CD4-positive, alpha-beta T cell treated with Interleukin-15 for 1 hour (primary cell): ENCODE data around the gene ZSCAN2.
"Not testable (repeated sequence)": the region's sequence is repeated elsewhere in the genome, so short reads cannot be mapped to it uniquely, and the experiment has no call there.

Experiments
- DNase-seq: peaks from one replicate; pipeline ENCODE4 v3.0.0-alpha.2; 2020

The ZSCAN2 gene

DNA sequence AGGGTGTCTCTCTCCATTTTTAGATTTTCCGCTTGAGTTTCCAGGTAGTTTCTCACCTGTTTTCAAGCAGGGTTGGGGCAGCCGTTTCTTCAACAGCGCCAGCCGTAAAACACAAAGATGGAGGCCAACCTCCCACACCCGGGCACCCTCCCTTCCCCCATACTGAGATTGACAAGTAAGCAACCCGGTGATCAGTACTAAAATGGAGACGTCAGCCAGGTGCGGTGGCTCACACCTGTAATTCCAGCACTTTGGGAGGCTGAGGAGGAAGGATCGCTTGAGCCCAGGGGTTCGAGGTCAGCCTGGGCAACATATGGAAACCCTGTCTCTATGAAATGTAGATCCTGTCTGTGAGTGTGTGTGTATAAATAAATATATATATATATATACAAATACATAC lies 903 bp upstream of the ZSCAN2 start:
- DNase-seq: no peak

DNA sequence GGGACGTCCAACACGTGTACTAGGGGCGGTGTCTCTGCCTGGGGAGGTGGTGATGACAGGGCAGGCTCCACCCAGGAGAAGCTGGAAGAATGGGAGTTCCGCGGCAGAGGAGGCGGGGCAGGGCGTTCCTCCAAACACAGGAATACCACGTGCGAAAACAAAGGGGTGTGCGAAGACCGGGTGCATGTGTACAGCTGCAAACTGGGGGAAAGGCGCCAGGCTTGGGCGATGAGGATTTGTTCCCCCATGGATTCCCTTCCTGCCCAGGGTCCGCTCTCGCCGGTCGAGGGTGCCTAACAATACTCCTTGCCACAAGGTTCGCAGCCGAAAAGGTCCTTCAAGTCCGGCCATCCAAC lies 500 bp upstream of the ZSCAN2 start:
- peak; percentile 69 for DNase-seq

GRCh38 chr15:84601555-84601838 lies 688 bp downstream of the ZSCAN2 start:
- no peak for DNase-seq

DNA sequence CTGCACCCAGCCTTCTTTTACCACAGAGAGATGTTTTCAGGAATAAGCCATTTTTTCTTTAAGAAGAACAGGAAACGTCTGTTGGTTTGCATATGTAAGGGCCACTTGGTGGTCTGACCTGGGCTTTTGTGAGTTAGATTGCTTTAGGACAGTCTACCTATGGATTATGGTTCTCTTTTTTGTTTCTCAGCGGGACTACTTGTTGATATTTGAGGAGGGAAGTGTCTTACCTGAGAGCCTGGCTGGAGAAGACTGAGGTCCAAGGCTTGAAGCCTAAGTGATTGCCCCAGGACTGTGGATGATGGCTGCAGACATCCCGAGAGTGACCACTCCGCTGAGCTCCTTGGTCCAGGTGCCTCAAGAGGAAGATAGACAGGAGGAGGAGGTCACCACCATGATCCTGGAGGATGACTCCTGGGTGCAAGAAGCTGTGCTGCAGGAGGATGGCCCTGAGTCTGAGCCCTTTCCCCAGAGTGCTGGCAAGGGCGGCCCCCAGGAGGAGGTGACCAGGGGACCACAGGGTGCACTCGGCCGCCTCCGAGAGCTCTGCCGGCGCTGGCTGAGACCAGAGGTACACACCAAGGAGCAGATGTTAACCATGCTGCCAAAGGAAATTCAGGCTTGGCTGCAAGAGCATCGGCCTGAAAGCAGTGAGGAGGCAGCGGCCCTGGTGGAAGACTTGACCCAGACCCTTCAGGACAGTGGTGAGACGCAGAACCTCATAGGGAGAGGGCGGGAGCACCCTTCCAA lies 3.0 kb downstream of the ZSCAN2 start:
- DNase-seq: no peak

- no peak for DNase-seq
Measured at GRCh38 chr15:84604826-84605553, 4.2 kb downstream of the ZSCAN2 start.

- DNase-seq: no peak
Measured at GRCh38 chr15:84605554-84605882, 4.7 kb downstream of the ZSCAN2 start.

DNA sequence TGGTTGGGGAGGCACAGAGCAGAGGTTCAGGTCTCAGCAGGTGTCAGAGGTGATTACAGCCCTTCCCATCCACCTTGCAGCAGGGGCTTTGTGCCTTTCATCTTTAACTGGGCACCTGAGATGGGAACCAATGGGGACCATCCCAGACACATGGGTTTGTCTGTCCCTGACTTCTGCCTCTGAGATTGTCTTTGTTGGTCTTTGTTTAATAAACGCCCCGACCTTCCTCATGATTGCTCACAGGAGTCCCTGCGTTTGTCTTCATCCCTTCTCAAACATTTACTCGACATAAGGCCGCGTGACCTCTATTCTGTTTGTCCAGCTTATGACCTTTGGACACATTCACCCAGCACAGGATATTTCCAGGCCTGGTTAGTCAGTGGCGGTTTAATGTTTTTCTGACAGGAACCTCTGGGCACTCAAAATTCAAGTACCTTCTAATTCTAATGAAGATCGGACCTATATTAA lies 5.9 kb downstream of the ZSCAN2 start:
- no peak for DNase-seq

DNA sequence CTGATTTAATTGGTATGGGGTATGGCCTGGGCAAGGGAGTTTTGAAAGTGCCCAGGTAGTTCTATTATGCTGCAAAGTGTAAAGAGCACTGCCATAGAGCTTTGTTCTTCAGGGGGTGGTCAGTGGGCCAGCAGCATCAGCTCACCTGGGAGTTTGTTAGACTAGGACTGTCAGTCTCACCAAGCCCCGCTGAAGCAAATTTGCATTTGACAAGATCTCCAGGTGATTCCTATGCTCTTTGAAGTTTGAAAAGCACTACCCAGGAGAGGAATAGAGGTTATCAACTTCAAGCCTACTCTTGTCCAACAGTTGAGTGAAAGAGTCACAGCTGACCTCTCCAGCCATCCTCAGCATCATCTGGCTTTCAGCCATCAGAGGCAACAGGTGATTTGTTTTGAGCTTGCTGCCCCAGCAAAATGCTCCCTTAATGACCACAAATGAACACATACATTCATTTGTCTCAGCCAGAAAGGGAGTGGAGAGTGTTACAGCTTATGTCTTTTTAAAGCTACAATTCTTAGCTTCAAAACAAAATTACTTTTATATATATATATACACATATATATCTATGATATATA lies 8.0 kb downstream of the ZSCAN2 start:
- DNase-seq: no peak

- DNase-seq: no peak
Measured at GRCh38 chr15:84609818-84610525, 9.2 kb downstream of the ZSCAN2 start.

- DNase-seq: no peak
Measured at GRCh38 chr15:84611631-84612030, 10.8 kb downstream of the ZSCAN2 start.

DNA sequence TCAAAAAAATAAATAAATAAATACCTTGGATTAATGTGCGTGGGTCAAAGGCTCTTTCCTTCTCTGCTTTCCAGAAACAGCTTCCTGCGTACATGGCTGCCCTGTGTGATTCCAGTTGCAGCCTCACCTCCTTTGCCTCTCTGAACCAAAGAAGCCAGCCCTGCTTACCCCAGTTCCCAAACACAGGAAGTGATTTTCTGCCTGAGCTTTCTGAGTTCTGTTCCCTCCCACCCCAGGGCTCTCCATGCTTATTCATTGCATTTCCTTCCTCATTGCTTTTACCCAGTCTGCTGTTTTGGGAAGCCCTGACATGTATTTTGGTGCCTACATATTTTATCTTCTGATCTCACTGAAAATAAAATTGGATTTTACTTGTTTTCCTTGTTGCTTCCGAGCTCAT lies 15.4 kb downstream of the ZSCAN2 start:
- no peak for DNase-seq

DNA sequence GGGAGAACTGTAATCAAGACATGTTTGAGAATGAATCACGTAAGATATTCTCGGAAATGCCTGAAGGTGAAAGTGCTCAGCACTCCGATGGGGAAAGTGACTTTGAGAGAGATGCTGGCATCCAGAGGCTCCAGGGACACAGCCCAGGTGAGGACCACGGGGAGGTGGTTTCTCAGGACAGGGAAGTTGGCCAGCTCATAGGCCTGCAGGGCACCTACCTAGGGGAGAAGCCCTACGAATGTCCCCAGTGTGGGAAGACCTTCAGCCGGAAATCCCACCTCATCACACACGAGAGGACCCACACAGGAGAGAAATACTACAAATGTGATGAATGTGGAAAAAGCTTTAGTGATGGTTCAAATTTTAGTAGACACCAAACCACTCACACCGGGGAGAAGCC lies 19.8 kb downstream of the ZSCAN2 start:
- no peak for DNase-seq

DNA sequence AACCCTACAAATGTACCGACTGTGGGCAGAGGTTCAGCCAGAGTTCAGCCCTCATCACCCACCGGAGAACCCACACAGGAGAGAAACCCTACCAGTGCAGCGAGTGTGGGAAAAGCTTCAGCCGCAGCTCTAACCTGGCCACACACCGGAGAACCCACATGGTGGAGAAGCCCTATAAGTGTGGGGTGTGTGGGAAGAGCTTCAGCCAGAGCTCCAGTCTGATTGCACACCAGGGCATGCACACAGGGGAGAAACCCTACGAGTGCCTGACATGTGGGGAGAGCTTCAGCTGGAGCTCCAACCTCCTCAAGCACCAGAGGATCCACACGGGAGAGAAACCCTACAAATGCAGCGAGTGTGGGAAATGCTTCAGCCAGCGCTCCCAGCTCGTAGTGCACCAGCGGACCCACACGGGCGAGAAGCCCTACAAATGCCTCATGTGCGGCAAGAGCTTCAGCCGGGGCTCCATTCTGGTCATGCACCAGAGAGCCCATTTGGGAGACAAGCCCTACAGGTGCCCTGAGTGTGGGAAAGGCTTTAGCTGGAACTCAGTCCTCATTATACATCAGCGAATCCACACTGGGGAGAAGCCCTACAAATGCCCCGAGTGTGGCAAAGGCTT lies 20.7 kb downstream of the ZSCAN2 start:
- DNase-seq: no peak

DNA sequence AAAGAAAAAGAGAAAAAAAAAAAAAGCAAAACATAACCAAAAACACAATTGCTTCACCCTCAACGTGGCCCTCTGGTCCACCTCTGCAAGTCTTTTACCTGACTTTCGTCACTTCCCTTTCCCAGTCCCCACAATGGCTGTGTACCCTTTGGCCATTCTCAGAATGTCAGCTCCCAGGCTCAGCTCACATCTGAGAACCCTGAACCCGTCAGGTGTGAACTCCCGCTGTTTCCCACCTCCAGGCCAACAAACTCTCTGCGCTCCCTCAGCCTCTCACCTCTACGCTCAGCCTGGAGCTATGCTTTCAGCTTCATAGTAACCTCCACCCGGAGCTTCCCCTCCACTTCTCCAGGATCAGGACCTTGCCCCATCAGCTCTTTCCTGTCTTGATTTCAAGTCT lies 23.6 kb downstream of the ZSCAN2 start:
- no peak for DNase-seq

- DNase-seq: no peak
Measured at GRCh38 chr15:84625123-84625522, 24.3 kb downstream of the ZSCAN2 start.

GRCh38 chr15:84629033-84629432 lies 28.2 kb downstream of the ZSCAN2 start:
- DNase-seq: no peak

DNA sequence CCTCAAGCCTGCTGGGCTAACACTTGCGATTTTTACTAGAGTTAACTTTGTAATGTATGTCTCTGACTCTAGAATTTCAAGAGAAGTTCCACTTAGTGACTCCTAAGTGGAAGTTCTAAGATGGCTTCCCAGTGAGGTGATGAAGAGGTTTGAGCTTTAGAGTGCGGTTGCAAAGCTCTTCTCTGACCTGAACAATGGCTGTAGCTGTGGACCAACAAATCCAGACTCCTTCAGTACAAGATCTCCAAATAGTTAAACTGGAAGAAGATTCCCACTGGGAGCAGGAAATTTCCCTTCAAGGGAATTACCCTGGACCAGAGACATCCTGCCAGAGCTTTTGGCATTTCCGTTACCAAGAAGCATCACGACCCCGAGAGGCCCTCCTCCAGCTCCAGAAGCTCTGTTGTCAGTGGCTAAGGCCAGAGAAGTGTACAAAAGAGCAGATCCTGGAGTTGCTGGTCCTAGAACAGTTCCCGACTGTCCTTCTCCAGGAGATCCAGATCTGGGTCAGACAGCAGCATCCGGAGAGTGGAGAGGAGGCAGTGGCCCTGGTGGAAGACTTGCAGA lies 31.0 kb downstream of the ZSCAN2 start:
- DNase-seq: no peak

GRCh38 chr15:84633311-84634227 lies 32.8 kb downstream of the ZSCAN2 start:
- peak; percentile 64 for DNase-seq

DNA sequence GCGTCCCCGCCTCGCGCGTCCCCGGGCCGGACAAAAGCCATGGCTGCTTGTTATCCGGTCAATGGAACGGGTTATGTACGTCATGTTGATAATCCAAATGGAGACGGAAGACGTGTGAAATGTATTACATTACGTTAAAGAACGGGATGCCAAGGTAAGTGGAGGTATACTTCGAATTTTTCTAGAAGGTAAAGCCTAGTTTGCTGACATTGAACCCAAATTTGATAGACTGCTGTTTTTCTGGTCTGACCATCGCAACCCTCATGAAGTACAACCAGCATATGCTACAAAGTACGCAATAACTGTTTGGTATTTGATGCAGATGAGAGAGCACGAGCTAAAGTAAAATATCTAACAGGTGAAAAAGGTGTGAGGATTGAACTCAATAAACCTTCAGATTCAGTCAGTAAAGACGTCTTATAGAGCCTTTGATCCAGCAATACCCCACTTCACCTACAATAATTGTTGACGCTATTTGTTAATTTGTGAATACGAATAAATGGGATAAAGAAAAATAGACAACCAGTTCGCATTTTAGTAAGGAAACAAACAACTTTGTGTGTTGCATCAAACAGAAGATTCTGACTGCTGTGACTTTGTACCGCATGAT lies 33.5 kb downstream of the ZSCAN2 start:
- no peak for DNase-seq

GRCh38 chr15:84638103-84638502 lies 37.3 kb downstream of the ZSCAN2 start:
- no peak for DNase-seq

DNA sequence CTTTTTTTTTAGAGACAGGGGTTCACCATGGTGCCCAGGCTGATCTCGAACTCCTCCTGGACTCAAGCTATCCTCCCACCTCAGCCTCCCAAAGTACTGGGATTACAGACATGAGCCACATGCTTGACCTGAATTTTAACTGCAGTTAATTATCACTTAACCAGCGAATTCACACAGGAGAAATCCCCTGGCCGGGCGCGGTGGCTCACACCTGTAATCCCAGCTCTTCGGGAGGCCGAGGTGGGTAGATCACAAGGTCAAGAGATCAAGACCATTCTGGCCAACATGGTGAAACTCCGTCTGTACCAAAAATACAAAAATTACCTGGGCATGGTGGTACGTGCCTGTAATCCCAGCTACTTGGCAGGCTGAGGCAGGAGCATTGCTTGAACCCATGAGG lies 41.1 kb downstream of the ZSCAN2 start:
- DNase-seq: not testable (repeated sequence)

DNA sequence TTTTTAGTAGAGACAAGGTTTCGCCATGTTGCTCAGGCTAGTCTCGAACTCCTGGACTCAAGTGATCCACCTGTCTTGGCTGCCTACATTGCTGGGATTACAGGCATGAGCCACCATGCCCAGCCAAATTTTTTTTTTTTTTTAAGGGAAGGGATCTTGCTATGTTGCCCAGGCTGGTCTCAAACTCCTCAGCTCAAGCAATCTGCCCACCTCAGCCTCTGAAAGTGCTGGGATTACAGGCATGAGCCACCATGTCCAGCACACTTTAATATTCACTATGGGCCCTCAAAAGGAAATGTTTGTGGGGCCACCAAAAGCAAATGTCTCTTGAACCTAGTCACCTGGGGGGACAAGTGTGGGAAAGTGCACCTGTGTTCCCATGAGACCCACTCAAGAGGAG lies 41.8 kb downstream of the ZSCAN2 start:
- not testable (repeated sequence) for DNase-seq
